ENCODE measurements around the gene RIC1. TPM values are rescaled to one million over a fixed set of nuclear protein-coding genes. Genes with fewer than 3 reads are reported as not detected.

The RIC1 gene
- total and polyA plus RNA-seq, 2 donors from 2014 or later, result 2.9 to 21.1 TPM

DNA sequence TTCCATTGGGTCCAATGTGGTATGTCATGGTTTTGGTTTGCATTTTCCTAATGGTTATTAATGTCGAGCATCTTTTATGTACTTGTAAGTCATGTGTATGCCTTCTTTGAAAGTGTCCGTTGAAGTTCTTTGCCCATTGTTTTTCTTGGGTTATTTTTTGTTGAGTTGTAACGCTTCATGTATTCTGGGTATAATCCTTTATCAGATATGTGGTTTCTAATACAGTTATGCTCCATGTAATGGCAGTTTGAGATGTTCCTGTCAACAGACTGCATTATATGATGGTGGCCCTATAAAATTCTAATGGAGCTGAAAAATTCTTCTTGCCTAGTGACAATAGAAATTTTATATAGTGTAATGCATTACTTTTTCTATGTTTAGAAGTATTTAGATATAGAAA, 17.2 kb downstream of the RIC1 start:
- Histone ChIP-seq H3K27me3 (ENCODE audit: control insufficient read depth, insufficient read depth, low read length) (no peaks in the 10 kb centered on the region), H3K27ac (ENCODE audit: low read depth in 2 of 2, low read length in 2 of 2) (no peak overlapping the region), H3K9me3 (ENCODE audit: control insufficient read depth in 2 of 3, insufficient read depth in 1 of 3, low read length in 3 of 3) (peaks cover 0 to 16% (median 0%) of the 10 kb centered on the region in 3 donors), H3K4me1 (ENCODE audit: control insufficient read depth in 2 of 3, insufficient read depth in 2 of 3, low read depth in 1 of 3, low read length in 3 of 3) (no peaks in the 10 kb centered on the region), H3K9ac (ENCODE audit: low read length in 3 of 3) (no peak overlapping the region), H3K36me3 (ENCODE audit: control insufficient read depth in 2 of 3, insufficient read depth in 3 of 3, low read length in 3 of 3) (no peaks in the 10 kb centered on the region), H3K4me3 (ENCODE audit: low read length in 3 of 3) (no peak overlapping the region)
- FAIRE-seq (no peak), DNase-seq (no peak)
- no peak for TF ChIP-seq CTCF (IDR thresholded peaks at IDR 0.05; ENCODE audit: borderline replicate concordance, extremely low read depth, insufficient read depth)
- intact Hi-C loops (cut with DNase I), result no loop called here

- Histone ChIP-seq H3K36me3 (ENCODE audit: control insufficient read depth in 2 of 3, insufficient read depth in 3 of 3, low read length in 3 of 3) (no peaks in the 10 kb centered on the region), H3K27me3 (ENCODE audit: control insufficient read depth, insufficient read depth, low read length) (no peaks in the 10 kb centered on the region), H3K9ac (ENCODE audit: low read length in 3 of 3) (no peak overlapping the region), H3K4me1 (ENCODE audit: control insufficient read depth in 2 of 3, insufficient read depth in 2 of 3, low read depth in 1 of 3, low read length in 3 of 3) (no peaks in the 10 kb centered on the region), H3K9me3 (ENCODE audit: control insufficient read depth in 2 of 3, insufficient read depth in 1 of 3, low read length in 3 of 3) (peaks cover 0 to 30% (median 2%) of the 10 kb centered on the region in 3 donors), H3K4me3 (ENCODE audit: low read length in 3 of 3) (no peak overlapping the region), H3K27ac (ENCODE audit: low read depth in 2 of 2, low read length in 2 of 2) (no peak overlapping the region)
- DNase-seq, result no peak
- FAIRE-seq, result no peak
- intact Hi-C loops (cut with DNase I), result no loop called here
- TF ChIP-seq CTCF (IDR thresholded peaks at IDR 0.05; ENCODE audit: borderline replicate concordance, extremely low read depth, insufficient read depth), result no peak
These were observed 21.6 kb downstream of the RIC1 start for GRCh38 chr9:5650356-5651105.

- TF ChIP-seq CTCF (IDR thresholded peaks at IDR 0.05; ENCODE audit: borderline replicate concordance, extremely low read depth, insufficient read depth), result no peak
- H3K27ac ChIP-seq (ENCODE audit: low read depth in 2 of 2, low read length in 2 of 2), result no peak overlapping the region
- intact Hi-C loops (cut with DNase I), result no loop called here
- no peak overlapping the region for H3K4me3 ChIP-seq (ENCODE audit: low read length in 3 of 3)
- H3K9ac ChIP-seq (ENCODE audit: low read length in 3 of 3), result no peak overlapping the region
- H3K9me3 ChIP-seq (ENCODE audit: control insufficient read depth in 2 of 3, insufficient read depth in 1 of 3, low read length in 3 of 3), result peaks cover 0 to 30% (median 2%) of the 10 kb centered on the region in 3 donors
- no peaks in the 10 kb centered on the region for H3K4me1 ChIP-seq (ENCODE audit: control insufficient read depth in 2 of 3, insufficient read depth in 2 of 3, low read depth in 1 of 3, low read length in 3 of 3)
- H3K27me3 ChIP-seq (ENCODE audit: control insufficient read depth, insufficient read depth, low read length), result no peaks in the 10 kb centered on the region
- FAIRE-seq (no peak), DNase-seq (no peak)
- H3K36me3 ChIP-seq (ENCODE audit: control insufficient read depth in 2 of 3, insufficient read depth in 3 of 3, low read length in 3 of 3), result no peaks in the 10 kb centered on the region
These were observed 22.3 kb downstream of the RIC1 start for GRCh38 chr9:5651246-5651645.
